Vein endothelial cell (primary cell): ENCODE results near the gene SVIL. TPM values are rescaled to one million over a fixed set of nuclear protein-coding genes. Genes with fewer than 3 reads are reported as not detected.

Source experiments
- small RNA-seq: library from RNA; depleted of rRNA; stranded (forward); fragments of <200 nt; gene quantifications from one replicate; pipeline ENCODE3, GENCODE V24; 2012
- total RNA-seq: library from RNA; depleted of rRNA; stranded (reverse); fragments of >200 nt; gene quantifications from 2 replicates; pipeline ENCODE4 v1.2.3, GENCODE V29; 2012

The SVIL gene, protein sequence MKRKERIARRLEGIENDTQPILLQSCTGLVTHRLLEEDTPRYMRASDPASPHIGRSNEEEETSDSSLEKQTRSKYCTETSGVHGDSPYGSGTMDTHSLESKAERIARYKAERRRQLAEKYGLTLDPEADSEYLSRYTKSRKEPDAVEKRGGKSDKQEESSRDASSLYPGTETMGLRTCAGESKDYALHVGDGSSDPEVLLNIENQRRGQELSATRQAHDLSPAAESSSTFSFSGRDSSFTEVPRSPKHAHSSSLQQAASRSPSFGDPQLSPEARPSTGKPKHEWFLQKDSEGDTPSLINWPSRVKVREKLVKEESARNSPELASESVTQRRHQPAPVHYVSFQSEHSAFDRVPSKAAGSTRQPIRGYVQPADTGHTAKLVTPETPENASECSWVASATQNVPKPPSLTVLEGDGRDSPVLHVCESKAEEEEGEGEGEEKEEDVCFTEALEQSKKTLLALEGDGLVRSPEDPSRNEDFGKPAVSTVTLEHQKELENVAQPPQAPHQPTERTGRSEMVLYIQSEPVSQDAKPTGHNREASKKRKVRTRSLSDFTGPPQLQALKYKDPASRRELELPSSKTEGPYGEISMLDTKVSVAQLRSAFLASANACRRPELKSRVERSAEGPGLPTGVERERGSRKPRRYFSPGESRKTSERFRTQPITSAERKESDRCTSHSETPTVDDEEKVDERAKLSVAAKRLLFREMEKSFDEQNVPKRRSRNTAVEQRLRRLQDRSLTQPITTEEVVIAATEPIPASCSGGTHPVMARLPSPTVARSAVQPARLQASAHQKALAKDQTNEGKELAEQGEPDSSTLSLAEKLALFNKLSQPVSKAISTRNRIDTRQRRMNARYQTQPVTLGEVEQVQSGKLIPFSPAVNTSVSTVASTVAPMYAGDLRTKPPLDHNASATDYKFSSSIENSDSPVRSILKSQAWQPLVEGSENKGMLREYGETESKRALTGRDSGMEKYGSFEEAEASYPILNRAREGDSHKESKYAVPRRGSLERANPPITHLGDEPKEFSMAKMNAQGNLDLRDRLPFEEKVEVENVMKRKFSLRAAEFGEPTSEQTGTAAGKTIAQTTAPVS (N-terminal part only)
- 78.1 and 82.3 TPM in 2 replicates for total RNA-seq

DNA sequence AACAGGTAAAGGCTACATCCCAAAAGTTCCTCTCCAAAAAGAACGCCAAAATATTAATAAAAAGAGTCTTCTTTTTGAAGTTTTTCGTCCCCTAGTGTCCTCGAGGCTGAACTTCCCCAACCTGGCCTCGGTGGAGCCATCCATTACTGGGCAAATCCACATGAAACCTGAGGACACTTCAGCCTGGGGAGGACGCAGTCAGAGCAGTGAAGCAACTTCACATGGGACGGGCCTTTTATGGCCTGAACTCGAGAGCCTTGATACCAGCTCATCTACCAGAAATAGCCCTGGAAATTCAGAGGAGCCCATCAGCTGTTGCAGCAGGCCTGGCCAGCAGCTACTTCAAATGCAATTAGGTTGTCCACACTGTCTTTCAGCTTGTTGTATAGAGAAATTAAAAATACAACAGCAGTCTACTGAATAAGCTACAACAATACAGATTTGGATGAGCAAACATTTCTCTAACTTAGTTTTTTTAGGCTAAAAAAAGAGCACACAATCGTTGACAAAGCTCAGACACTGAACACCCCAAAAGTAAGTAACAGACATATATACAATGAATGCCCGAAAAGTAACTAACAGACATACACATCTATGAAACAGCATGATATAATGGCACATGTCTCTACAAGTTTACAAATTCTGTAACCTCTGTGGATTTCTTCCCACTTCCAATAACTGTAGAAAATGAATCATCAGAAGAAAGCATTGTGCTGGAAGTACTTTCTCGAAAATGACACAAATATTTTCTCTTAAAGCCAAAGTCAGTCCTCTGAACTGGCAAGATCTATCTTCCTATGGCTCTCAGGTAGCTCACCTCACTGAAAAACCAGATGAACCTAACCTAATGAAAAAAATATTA, at the start of gene SVIL:
SVIL (minus strand) TSS at position 208 of the 862 bp plus-strand sequence. CDS start 79,913 bp downstream, outside the sequence.

Small RNAs within 50 kb of the gene (small RNA-seq; reads per million reads assigned to genes)
- not detected for gene MIR604
- gene MIR938 = not detected
- not detected for gene RF00105
